Body of pancreas (tissue), 4 donors: ENCODE results near the gene DNAJB13.

ENCODE experiments used
- POLR2A ChIP-seq, 3 donors: fragments of 450-650 bp; IDR thresholded peaks; one replicate each; pipeline ENCODE4 v1.6.1; 2016; ENCODE audit warnings: antibody characterized with exemption in 3 of 3, mild to moderate bottlenecking in 2 of 3
- TF ChIP-seq, protein P1 (sequence below), 7 experiments: fragments of 450-650 bp in 4 of 7; fragments of 200-600 bp in 3 of 7; sonication (generic) in 3 of 7; IDR thresholded peaks; one replicate each; pipeline ENCODE4 v1.5.1; 2016 to 2019; ENCODE audit warnings: antibody characterized with exemption in 7 of 7

DNA sequence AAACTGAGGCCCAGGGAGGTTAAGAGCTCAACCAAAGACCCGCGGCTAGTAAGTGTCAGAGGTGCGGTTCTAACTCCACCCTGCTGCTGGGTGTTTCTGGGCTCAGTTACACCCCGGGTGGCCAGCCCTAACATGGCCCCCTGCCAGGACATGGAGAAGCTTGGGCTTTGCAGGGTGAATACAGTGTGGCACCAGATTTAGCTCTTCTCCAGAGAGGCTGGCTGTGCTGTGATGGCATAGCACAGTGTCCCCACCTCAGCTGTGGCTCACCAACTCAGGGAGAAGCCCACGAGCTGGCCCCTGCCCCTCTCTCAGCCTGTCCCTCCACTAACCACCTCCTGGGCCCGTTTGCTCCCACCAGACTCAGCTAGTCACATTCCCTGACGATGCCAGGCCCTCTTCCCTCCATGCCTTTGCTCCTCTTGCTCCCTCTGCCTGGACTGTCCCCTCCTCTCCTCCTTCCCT is 51.0 kb downstream of the DNAJB13 start:
- TF ChIP-seq POLR2A (IDR thresholded peaks at IDR 0.05): no peak
- TF ChIP-seq, protein P1, sequence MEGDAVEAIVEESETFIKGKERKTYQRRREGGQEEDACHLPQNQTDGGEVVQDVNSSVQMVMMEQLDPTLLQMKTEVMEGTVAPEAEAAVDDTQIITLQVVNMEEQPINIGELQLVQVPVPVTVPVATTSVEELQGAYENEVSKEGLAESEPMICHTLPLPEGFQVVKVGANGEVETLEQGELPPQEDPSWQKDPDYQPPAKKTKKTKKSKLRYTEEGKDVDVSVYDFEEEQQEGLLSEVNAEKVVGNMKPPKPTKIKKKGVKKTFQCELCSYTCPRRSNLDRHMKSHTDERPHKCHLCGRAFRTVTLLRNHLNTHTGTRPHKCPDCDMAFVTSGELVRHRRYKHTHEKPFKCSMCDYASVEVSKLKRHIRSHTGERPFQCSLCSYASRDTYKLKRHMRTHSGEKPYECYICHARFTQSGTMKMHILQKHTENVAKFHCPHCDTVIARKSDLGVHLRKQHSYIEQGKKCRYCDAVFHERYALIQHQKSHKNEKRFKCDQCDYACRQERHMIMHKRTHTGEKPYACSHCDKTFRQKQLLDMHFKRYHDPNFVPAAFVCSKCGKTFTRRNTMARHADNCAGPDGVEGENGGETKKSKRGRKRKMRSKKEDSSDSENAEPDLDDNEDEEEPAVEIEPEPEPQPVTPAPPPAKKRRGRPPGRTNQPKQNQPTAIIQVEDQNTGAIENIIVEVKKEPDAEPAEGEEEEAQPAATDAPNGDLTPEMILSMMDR (IDR thresholded peaks at IDR 0.05): no peak
